CD1c-positive myeloid dendritic cell (primary cell): Measurements from ENCODE around the gene OR6M1.

Source experiments
- DNase-seq: peaks from one replicate; pipeline ENCODE4 v3.0.0-alpha.2; 2016; ENCODE audit errors: extremely low spot score

OR6M1 gene

DNA sequence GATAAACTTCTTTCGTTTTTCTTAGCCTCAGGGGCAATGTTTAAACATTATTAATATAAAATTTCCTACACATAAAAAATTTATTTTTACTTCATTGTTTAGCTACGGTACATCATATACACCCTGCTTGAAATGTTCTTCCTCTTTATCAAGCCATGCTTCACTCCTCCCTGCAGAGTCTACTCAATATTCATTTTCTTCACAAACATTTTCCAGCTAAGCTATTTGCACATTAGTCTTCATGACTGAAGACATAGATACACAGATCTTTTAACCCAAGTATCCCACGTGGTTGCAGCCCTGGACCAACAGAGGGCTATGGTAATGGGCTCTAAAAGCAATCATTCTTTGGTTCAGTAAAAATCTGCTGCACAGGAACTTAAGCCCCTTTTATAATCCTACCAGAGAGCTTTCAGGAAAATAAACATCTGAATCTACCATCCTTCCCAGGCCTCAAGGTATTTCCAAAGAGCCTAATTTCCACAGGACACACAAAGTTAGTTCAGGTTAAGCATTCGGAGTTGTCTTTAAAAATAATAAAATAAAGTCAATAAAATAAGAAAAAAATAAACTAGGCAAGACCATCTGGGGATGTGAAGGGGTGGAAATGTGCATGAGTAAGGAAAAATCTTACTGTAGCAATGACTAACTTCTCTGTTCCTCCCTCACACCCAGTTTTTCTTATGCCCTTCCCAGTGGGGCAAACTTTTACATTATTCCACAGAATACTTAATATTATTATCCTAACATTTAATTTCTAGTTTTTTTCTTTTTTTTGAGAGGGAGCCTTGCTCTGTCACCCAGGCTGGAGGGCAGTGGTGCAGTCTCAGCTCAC is 30.2 kb downstream of the OR6M1 start:
- DNase-seq = no peak

DNA sequence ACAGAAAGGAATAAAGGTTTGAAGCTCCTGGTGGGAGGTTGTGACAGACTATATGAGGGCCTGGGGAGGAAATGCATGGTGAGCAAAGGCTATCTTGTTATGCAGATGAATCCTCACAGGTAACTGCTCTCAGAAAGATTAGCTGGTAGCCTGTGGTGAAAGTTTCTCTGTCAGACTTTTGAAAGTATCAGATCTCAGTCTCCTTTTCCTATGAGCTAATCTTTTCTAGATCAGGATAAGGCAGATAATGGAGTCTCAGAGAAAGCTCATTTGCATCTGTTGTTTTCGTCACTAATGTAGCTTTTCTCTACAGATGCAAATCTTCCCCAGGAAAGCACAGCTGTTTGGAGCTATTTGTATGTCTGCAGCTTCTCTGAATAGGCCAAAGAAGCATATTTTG is 30.9 kb downstream of the OR6M1 start:
- no peak for DNase-seq

GRCh38 chr11:123773959-123774358 is 32.2 kb downstream of the OR6M1 start:
- DNase-seq = no peak

- no peak for DNase-seq
These were observed 33.1 kb downstream of the OR6M1 start for GRCh38 chr11:123773026-123773425.

- DNase-seq = no peak
These were observed 34.5 kb downstream of the OR6M1 start for GRCh38 chr11:123771664-123772063.

- no peak for DNase-seq
These were observed 35.4 kb downstream of the OR6M1 start for GRCh38 chr11:123770712-123771111.

DNA sequence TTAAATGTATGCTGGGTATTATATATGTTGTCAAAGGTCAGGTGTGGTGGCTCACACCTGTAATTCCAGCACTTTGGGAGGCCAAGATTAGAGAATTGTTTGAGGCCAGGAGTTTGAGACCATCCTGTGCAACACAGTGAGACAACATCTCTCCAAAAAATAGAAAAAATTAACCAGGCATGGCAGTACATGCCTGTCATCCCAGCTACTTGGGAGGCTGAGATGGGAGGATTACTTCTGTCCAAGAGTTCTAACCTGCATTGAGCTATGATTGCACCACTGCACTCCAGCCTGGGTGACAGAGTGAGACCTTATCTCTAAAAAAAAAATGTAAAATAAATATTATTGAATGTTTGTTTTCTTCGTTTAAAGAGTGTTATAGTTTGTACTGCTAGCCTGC is 40.5 kb downstream of the OR6M1 start:
- no peak for DNase-seq

DNA sequence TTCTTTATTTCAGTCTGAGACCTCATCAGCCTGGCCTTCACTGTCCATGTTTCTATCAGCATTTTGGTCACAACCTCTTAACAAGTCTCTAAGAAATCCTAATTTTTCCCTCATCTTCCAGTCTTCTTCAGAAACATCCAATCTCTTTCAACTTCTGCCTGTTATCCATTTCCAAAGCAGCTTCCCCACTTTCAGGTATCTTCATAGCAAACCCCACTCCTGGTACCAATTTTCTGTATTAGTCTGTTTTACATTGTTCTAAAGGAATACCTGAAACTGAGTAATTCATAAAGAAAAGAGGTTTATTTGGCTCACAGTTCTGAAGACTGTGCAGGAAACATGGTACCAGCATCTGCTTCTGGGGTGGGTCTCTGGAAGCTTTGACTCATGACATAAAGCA is 43.7 kb downstream of the OR6M1 start:
- DNase-seq = no peak

DNA sequence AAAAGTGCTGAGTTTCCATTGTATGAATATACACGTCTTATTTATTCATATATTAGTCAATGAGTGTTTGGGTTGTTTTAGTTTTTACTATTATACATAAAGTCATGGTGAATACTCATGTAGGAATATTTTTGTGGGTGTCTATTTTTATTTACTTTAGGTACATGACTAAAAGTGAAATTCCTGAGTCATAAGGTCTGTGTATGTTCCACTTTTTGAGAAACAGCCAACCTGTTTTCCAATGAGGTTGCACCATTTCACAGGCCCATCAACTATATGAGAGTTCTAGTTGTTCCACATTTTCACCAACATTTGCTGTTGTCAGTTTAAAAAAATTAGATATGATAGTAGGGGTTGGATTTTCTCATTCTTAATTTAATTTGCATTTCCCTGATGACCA is 45.3 kb downstream of the OR6M1 start:
- DNase-seq = no peak

GRCh38 chr11:123757976-123758375 is 48.2 kb downstream of the OR6M1 start:
- no peak for DNase-seq

DNA sequence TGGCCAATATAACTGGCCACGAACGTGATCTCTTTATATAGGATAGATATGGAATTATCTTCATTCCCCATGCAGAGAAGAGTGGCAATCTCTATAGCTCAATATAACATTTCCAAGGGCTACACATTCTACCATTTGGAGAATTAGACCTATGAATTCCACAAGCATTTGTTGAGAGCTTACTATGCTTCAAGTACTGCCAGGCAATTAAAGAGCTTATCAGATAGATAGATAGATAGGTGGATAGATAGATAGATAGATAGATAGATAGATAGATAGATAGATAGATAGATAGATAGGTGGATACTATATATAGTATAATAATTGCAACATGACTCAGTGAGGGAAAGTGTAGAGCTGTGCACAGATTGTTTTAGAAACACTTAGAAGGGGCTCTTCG is 50.3 kb downstream of the OR6M1 start:
- DNase-seq = no peak
